GM18499 (cell line): Measurements from ENCODE around the gene EPS8L3.
"Not testable (repeated sequence)": the region's sequence is repeated elsewhere in the genome, so short reads cannot be mapped to it uniquely, and the experiment has no call there.

ENCODE experiments used
- ATAC-seq: cut with Tn5 transposase; IDR thresholded peaks from one replicate; pipeline ENCODE4 v1.9.1; 2021; ENCODE audit warnings: moderate number of reproducible peaks; ENCODE audit not compliant: insufficient read depth, unreplicated experiment

The EPS8L3 gene

DNA sequence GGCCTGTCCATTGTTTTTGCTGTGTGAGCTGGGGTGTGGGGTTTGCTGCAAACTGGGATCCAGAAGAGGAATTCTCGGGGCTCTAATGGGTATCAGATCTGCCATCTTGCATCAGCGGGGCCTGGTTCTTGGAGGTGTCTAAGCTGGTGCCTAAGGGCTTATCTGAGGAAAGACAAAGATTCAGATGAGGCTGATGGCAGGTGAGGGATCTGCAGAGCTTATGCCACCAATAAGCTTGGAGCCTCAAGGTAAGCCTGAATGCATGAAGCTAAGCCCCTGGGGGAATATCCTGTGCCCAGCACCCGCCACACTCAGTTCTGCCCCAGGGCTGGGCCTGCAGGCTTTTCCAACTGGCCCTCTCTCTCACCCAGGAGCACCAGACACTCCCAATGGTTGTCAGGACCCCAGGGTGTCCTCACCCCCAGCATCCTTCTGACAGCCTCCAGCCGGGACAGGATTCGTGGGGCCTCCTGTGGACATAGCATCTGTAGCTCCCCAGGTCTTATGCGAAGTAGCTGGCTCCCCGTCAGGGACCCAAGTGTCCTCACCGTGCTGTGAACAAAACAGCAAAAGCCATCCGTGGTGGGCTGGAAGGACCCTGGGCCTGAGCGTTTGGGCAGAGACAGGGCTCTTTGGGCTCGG lies 13.4 kb downstream of the EPS8L3 start:
- ATAC-seq = no peak

DNA sequence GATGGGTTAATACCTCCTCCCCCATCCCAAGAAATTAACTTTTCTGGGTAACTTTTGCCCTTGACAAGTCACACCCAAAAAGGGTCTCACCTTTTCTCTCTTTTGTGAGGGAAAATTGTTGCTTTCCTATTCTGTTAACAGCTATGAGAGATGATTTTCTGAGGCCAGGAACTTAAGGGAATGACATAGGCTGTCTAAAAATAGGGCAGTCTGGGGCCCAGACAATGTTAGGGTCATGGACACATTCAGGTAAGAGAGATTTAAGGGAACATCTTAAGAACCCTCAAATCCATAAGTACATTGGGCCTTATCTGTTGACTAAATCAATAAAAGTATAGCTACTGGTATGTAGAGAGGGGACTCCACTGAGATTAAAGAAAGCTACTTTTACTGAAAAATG lies 14.5 kb downstream of the EPS8L3 start:
- no peak for ATAC-seq

DNA sequence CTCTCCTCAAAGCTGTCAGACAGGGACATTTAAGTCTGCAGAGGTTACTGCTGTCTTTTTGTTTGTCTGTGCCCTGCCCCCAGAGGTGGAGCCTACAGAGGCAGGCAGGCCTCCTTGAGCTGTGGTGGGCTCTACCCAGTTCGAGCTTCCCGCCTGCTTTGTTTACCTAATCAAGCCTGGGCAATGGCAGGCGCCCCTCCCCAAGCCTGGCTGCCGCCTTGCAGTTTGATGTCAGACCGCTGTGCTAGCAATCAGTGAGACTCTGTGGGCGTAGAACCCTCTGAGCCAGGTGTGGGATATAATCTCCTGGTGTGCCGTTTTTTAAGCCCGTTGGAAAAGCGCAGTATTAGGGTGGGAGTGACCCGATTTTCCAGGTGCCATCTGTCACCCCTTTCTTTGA lies 15.4 kb downstream of the EPS8L3 start:
- not testable (repeated sequence) for ATAC-seq

- no peak for ATAC-seq
Measured at GRCh38 chr1:109740615-109741373, 22.9 kb downstream of the EPS8L3 start, which contains the start of gene GSTM3. Gene GSTM3, minus strand, starts transcription at chr1:109741038. Its CDS starts 751 bp downstream, at chr1:109740287.

GRCh38 chr1:109739738-109740614 lies 23.7 kb downstream of the EPS8L3 start:
- ATAC-seq = peak; percentile 55

DNA sequence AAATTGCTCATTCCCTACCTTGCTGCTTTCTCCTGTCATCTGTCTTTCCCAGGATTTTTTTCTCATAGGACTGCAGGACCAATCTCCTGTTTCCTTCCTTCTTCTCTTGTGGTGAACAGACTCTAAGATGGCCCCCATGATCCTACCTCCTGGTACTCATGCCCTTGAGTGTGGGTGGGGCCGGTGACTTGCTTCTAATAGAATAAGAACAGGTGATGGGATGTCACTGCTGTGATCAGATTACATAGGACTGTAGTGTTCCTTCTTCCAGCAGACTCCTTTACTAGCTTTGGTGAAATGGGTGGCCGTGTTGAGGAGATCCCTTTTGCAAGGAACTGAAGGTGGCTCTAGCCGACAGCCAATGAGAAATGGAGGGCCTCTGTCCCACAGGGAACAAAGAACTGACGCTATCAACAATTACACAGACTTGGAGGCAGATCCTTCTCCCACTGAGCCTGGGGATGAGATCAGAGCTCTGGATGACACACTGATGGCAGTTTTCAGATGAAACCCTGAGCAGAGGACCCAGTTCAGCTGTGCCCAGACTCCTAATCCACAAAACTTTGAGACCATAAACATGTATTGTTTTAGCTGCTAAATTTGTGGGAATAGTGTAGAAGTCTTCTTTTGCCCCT lies 30.4 kb downstream of the EPS8L3 start:
- ATAC-seq = no peak

- no peak for ATAC-seq
Measured at GRCh38 chr1:109732390-109732881, 31.3 kb downstream of the EPS8L3 start.

DNA sequence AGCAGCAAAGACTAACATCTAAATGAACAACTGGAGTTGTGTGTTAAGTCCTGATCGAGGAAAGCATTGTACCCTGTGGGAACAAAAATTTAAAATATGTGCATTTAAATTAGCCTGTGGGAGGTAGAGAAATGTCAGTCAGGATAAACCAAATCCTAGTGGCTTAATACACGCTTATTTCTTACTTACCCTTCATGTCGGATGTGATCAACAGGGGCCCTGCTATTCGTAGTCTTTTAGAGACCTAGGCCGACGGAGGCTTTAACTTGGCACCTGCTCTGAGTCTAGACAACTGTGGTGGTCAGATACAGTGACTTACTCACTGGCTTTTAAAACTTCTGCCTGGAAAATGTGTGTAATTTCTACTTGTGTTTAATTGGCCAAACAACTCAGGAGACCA lies 33.1 kb downstream of the EPS8L3 start:
- ATAC-seq = no peak

GRCh38 chr1:109728870-109729269 lies 34.9 kb downstream of the EPS8L3 start:
- no peak for ATAC-seq

GRCh38 chr1:109726728-109727373 lies 36.9 kb downstream of the EPS8L3 start:
- ATAC-seq = no peak

DNA sequence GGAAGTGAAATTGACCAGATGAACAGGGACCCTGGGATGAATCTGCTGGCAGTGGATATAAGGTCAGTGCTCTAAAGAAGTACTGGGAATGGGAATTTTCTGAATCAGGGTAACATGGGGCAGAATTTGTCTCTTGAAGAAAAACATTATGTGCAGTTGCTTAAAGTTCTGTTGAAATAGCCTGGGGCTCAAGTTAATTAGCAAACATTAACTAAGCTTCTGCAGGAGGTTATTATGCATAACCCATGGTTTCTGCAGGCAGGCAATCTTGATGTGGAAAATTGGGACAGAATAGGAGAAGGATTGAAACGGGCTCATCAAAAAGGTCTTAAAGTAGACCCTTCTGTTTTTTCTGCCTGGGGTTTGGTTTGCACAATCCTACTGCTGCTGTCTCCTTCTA lies 37.7 kb downstream of the EPS8L3 start:
- ATAC-seq = no peak

- ATAC-seq = no peak
Measured at GRCh38 chr1:109725510-109725909, 38.2 kb downstream of the EPS8L3 start.

DNA sequence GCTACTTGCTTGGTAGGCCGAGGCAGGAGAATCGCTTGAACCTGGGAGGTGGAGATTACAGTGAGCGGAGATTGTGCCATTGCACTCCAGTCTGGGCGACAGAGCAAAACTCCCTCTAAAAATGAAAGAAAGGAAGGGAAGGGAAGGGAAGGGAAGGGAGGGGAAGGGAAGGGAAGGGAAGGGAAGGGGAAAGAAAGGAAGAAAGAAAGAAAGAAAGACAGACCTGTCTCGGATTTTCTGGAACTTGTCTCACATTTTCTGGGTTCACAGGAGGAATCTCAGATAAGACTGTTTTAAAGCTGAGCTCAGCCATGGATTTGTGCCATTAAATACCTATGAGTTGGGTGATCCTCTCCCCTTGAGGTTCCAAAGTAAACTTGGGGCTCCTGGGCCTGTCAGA lies 38.8 kb downstream of the EPS8L3 start:
- no peak for ATAC-seq

DNA sequence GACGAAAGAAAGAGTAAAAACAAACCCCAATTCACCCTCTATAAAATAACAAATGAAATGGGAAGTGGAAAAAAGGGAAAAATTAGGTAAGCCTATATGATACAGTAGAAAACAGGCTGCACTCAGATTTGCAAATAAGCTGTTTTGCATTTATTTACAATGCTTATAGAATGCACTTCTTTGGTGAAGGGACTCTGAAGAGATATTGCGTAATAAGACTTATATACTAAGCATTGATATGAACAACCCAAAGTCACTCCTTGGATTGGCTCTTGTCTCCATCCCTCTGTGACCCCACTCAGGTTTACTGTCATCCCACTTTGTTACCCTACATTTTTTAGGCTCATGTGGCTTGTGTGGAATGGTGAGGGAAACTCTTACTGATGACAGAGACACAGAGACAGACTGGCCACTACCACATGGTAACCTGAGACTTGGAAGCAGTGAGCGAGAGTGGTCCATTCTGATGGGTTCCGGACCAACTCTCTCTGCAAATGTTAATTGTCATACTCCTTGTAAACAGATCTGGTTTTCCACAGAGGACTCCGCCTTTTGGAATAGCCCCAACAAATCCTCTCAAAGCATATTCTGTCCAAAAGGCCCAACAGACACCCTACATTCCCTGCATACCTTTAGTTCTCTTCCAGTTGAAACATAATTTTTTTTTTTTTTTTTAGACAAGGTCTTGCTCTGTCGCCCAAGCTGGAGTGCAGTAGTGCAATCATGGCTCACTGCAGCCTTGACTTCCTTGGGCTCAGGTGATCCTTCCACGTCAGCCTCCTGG lies 40.6 kb downstream of the EPS8L3 start:
- ATAC-seq = no peak

- ATAC-seq = no peak
Measured at GRCh38 chr1:109721971-109722370, 41.8 kb downstream of the EPS8L3 start.

DNA sequence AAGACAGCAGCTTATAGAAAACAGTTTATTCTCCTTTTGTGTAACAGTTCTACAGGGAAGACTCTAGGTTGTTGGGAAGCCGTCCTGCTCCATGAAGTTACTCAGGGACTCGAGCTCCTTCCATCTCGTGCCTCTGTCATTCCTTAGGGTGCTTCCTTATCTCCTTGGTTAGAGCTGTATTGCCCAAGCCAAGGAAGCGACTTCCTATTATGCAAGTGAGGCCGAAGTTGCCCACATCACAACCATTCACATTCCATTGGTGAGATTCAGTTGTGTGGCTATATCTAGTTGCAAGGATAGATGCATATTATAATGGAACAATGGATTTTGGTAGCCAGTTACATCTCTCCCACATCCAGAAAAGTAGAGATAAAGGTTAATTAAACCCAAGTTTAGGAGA lies 42.7 kb downstream of the EPS8L3 start:
- ATAC-seq = no peak

- ATAC-seq = no peak
Measured at GRCh38 chr1:109719337-109719837, 44.3 kb downstream of the EPS8L3 start.

- no peak for ATAC-seq
Measured at GRCh38 chr1:109718495-109718894, 45.2 kb downstream of the EPS8L3 start.

DNA sequence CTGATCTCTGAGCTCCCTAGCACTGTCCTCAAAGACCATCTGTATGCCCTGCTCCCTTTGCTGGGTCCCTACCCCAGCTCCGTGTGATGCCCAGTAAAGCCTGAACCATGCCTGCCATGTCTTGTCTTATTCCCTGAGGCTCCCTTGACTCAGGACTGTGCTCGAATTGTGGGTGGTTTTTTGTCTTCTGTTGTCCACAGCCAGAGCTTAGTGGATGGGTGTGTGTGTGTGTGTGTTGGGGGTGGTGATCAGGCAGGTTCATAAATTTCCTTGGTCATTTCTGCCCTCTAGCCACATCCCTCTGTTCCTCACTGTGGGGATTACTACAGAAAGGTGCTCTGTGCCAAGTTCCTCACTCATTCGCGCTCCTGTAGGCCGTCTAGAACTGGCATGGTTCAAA lies 46.0 kb downstream of the EPS8L3 start:
- ATAC-seq = no peak
